NCI-H82 treated with DMSO at 0.1 percent for 48 hours (cell line): ENCODE data around the gene ABCA6.
"Not testable (repeated sequence)": the region's sequence is repeated elsewhere in the genome, so short reads cannot be mapped to it uniquely, and the experiment has no call there.

Experiments
- DNase-seq: peaks from one replicate; lab custom pipeline; 2025; ENCODE audit not compliant: unreplicated experiment; lab: John Stamatoyannopoulos, UW

ABCA6 gene

GRCh38 chr17:69141431-69142174 lies at the start of gene ABCA6:
Gene ABCA6 (minus strand): TSS chr17:69141895. CDS start chr17:69140703, 1,192 bp downstream.
- DNase-seq = no peak

GRCh38 chr17:69188796-69189195 lies 47.1 kb upstream of the ABCA6 start:
- no peak for DNase-seq

- no peak for DNase-seq
Measured at GRCh38 chr17:69188064-69188463, 46.4 kb upstream of the ABCA6 start.

- no peak for DNase-seq
Measured at GRCh38 chr17:69187294-69187693, 45.6 kb upstream of the ABCA6 start.

- DNase-seq = no peak
Measured at GRCh38 chr17:69179227-69179952, 37.7 kb upstream of the ABCA6 start.

GRCh38 chr17:69176457-69176795 lies 34.7 kb upstream of the ABCA6 start:
- DNase-seq = no peak

- DNase-seq = no peak
Measured at GRCh38 chr17:69175625-69176456, 34.1 kb upstream of the ABCA6 start.

- DNase-seq = no peak
Measured at GRCh38 chr17:69175262-69175624, 33.5 kb upstream of the ABCA6 start.

GRCh38 chr17:69173118-69173517 lies 31.4 kb upstream of the ABCA6 start:
- no peak for DNase-seq

GRCh38 chr17:69170377-69170776 lies 28.7 kb upstream of the ABCA6 start:
- no peak for DNase-seq

GRCh38 chr17:69168642-69169041 lies 26.9 kb upstream of the ABCA6 start:
- DNase-seq = not testable (repeated sequence)

GRCh38 chr17:69166957-69167356 lies 25.3 kb upstream of the ABCA6 start:
- no peak for DNase-seq

- DNase-seq = no peak
Measured at GRCh38 chr17:69164206-69164605, 22.5 kb upstream of the ABCA6 start.

GRCh38 chr17:69159418-69159817 lies 17.7 kb upstream of the ABCA6 start:
- DNase-seq = no peak

- DNase-seq = no peak
Measured at GRCh38 chr17:69154267-69154666, 12.6 kb upstream of the ABCA6 start.

- no peak for DNase-seq
Measured at GRCh38 chr17:69150333-69150732, 8.6 kb upstream of the ABCA6 start.

GRCh38 chr17:69147460-69147859 lies 5.8 kb upstream of the ABCA6 start:
- no peak for DNase-seq

GRCh38 chr17:69144331-69145255 lies 2.9 kb upstream of the ABCA6 start:
- no peak for DNase-seq

GRCh38 chr17:69143683-69144231 lies 2.1 kb upstream of the ABCA6 start:
- DNase-seq = no peak

GRCh38 chr17:69143151-69143550 lies 1.5 kb upstream of the ABCA6 start:
- no peak for DNase-seq
